Measurements from ENCODE around the gene PCDHGA8.
A peak's percentile ranks its signal among the peaks of the same experiment; 100 is the strongest.
"Not testable (repeated sequence)": the region's sequence is repeated elsewhere in the genome, so short reads cannot be mapped to it uniquely, and the experiment has no call there.

Gene PCDHGA8

DNA sequence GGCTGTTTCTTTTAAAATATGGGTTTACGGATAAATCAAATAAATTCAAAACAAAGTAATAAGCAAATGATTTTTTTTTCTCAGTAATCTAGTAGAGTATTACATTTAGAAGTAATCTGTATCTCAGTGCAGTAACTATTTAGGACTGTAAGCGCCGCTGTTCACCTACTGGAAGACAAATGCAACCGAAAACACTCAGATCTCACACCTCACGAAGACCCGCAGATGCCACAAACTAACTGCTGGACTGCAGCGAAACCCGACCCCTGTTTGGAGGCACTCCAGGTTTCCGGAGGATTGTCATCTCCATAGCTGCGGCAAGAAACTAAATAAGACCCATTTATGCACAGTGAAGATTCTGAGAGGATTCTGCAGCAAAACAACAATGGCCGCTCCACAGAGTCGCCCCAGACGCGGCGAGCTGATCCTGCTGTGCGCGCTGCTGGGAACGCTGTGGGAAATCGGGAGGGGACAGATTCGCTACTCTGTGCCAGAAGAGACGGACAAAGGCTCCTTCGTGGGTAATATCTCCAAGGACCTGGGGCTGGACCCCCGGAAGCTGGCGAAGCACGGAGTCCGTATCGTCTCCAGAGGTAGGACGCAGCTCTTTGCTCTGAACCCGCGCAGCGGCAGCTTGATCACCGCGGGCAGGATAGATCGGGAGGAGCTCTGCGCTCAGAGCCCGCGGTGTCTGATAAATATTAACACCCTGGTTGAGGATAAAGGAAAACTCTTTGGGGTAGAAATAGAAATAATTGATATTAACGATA lies at the start of gene PCDHGA8:
Gene PCDHGA8 (plus strand): TSS at position 205 of the 770 bp plus-strand sequence. CDS start 181 bp downstream, at position 386.
- H3K4me3 ChIP-seq (ENCODE audit: low read depth, low read length): no peak within 1 kb of the TSS

DNA sequence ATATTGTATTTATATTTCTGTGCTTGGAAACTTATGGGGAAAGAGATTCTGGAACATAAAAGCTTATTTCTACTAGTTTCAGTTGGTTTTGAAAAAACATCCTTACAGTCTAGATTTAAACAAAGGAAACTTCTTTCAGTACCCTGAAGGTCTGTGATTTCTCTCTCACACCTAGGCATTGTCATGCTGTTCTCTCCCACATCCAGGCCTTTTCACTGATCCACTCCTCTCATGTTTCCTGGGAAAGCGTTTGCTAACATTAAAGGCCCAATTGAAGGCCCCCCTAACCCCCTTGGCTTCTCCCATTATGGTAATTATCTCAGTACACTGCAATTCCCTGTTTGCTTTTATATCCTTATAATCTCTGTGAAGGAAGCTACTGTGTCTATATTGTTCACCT lies 49.7 kb upstream of the PCDHGA8 start:
- H3K4me3 ChIP-seq (ENCODE audit: low read depth, low read length): no peak overlapping the region

DNA sequence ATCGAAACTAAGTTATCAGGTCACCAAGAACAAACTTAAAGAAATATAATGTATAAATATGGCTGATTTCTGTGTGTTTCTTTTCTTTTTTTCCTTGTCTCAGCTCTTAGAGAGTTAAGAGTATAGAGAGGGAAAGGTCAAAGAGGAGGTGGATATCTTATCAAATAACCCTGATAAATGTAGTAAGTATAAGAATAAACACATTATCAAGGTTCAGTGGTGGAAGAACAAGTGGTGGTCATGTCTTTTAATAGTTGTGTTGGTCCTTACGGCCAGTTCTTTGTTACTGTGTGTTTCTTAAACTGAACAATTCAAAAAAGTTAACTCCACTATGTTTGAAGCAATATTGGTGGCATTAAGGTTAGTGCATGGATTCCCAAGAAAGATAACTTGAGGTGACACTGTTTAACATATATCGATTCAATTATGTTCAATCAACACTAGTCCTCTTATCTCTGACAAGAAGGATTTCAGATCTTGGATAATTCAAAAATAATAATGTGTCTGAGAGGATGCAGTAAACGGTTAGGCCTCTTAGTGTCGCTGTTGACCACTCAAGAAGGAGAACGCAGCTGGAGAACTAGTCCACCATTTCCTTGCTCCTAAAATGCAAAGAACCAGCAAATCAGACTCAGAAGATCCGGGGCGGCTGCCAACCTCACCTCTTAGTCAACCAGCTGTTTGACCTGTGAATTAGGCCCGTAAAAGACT lies 49.0 kb upstream of the PCDHGA8 start, which contains the start of gene PCDHGA3:
Gene PCDHGA3 (plus strand): TSS at position 588 of the 711 bp plus-strand sequence. CDS start 205 bp downstream, outside the sequence.
- H3K4me3 ChIP-seq (ENCODE audit: low read depth, low read length): peak within 1 kb of the TSS; percentile 34

DNA sequence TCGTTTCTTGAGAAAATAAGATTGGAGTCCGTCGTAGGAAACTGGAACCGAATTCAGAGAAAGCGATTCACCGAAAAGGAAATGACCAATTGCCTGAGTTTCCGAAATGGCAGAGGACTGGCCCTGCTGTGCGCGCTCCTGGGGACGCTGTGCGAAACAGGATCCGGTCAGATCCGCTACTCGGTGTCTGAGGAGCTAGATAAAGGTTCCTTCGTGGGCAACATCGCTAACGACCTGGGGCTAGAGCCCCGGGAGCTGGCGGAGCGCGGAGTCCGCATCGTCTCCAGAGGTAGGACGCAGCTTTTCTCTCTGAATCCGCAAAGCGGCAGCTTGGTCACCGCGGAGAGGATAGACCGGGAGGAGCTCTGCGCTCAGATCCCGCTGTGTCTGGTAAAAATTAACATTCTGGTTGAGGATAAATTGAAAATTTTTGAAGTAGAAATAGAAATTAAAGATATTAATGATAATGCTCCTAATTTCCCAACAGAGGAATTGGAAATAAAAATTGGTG lies 48.4 kb upstream of the PCDHGA8 start:
- H3K4me3 ChIP-seq (ENCODE audit: low read depth, low read length): peak overlapping the region; percentile 34

DNA sequence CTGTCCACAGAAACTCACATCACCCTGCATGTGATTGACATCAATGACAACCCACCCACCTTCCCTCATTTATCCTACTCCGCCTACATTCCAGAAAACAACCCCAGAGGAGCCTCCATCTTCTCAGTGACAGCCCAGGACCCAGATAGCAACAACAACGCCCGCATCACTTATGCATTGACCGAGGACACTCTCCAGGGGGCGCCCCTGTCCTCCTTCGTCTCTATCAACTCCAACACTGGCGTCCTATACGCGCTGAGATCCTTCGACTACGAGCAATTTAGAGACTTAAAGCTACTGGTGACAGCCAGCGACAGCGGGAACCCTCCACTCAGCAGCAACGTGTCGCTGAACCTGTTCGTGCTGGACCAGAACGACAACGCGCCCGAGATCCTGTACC lies 47.1 kb upstream of the PCDHGA8 start:
- H3K4me3 ChIP-seq (ENCODE audit: low read depth, low read length): no peak overlapping the region

DNA sequence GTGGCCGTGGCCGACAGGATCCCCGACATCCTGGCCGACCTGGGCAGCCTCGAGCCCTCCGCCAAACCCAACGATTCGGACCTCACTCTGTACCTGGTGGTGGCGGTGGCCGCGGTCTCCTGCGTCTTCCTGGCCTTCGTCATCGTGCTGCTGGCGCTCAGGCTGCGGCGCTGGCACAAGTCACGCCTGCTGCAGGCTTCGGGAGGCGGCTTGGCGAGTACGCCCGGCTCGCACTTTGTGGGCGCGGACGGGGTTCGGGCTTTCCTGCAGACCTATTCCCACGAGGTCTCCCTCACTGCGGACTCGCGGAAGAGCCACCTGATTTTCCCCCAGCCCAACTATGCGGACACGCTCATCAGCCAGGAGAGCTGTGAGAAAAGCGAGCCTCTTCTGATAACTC lies 46.4 kb upstream of the PCDHGA8 start:
- H3K4me3 ChIP-seq (ENCODE audit: low read depth, low read length): not testable (repeated sequence)

DNA sequence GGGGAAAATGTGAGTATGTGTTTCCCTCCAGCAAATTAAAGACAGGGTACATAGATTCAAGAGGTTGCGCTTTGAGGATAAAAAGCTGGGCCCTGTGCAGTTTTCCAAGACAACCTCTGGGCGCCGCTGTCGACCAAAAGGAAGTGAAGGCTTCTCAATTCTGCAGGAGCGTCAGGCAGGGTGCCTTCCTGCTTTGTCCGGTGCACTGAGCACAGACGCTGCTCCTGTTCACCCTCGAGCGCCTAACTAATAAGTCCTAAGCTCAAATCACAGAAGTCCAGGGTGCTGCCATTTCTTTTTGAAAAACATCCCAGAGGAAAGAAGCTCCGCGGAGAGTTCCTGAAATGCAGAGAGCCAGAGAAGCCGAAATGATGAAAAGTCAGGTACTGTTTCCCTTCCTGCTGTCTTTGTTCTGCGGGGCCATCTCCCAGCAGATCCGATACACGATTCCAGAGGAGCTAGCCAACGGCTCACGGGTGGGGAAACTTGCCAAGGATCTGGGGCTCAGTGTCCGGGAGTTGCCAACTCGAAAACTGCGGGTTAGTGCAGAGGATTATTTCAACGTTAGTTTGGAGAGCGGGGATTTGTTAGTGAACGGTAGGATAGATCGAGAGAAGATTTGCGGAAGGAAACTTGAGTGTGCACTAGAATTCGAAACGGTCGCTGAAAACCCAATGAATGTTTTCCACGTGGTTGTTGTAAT lies 42.4 kb upstream of the PCDHGA8 start, which contains the start of gene PCDHGB1:
Gene PCDHGB1 (plus strand): TSS at position 183 of the 703 bp plus-strand sequence. CDS start 162 bp downstream, at position 345.
- peak within 1 kb of the TSS; percentile 10 for H3K4me3 ChIP-seq (ENCODE audit: low read depth, low read length)

DNA sequence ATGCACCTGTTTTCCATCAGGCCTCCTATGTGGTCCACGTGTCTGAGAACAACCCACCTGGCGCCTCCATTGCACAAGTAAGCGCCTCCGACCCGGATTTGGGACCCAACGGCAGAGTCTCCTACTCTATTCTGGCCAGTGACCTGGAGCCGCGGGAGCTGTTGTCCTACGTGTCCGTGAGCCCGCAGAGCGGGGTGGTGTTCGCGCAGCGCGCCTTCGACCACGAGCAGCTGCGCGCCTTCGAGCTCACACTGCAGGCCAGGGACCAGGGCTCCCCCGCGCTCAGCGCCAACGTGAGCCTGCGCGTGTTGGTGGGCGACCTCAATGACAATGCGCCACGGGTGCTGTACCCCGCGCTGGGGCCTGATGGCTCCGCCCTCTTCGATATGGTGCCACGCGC lies 40.8 kb upstream of the PCDHGA8 start:
- no peak overlapping the region for H3K4me3 ChIP-seq (ENCODE audit: low read depth, low read length)

DNA sequence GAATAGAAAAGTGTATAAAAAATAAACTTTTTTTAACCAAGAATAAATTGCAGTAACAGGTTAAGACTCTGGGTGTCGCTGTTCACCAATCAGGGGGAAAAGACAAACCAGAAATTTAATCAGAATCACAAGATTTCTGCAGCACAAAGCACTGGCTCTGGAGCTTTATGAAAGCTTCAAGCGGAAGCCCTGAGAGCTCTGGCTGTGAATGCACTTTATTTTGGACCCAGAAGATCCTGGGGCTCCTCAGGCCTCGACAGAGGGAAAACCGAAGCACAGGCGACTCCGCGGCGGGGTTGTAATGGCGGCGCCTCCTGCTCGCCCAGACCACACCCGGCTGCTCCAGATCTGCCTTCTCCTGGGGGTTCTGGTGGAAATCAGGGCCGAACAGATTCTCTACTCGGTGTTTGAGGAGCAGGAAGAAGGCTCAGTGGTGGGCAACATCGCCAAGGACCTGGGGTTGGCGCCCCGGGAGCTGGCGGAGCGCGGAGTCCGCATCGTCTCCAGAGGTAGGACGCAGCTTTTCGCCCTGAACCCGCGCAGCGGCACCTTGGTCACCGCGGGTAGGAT lies 37.4 kb upstream of the PCDHGA8 start, which contains the start of gene PCDHGA4:
Gene PCDHGA4 (plus strand): TSS at position 122 of the 570 bp plus-strand sequence. CDS start 87 bp downstream, at position 209.
- H3K4me3 ChIP-seq (ENCODE audit: low read depth, low read length): no peak within 1 kb of the TSS

DNA sequence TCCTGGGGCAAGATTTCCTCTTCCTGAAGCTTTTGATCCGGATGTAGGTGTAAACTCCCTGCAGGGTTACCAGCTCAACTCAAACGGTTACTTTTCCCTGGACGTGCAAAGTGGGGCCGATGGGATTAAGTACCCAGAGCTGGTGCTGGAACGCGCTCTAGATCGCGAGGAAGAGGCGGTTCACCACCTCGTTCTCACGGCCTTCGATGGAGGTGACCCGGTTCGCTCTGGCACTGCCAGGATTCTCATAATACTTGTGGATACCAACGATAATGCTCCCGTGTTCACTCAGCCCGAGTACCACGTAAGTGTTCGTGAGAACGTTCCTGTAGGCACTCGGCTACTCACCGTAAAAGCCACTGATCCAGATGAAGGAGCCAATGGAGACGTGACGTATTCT lies 36.8 kb upstream of the PCDHGA8 start:
- H3K4me3 ChIP-seq (ENCODE audit: low read depth, low read length): no peak overlapping the region

DNA sequence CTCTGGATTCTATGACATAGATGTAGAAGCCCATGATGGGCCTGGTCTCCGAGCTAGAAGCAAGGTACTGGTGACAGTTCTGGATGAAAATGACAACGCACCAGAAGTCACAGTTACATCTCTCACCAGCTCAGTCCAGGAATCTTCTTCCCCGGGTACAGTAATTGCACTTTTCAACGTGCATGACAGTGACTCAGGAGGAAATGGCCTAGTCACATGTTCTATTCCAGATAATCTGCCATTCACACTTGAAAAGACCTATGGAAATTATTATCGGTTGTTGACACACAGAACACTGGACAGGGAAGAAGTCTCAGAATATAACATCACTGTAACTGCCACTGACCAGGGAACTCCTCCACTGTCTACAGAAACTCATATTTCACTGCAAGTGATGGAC lies 36.3 kb upstream of the PCDHGA8 start:
- H3K4me3 ChIP-seq (ENCODE audit: low read depth, low read length): no peak overlapping the region

DNA sequence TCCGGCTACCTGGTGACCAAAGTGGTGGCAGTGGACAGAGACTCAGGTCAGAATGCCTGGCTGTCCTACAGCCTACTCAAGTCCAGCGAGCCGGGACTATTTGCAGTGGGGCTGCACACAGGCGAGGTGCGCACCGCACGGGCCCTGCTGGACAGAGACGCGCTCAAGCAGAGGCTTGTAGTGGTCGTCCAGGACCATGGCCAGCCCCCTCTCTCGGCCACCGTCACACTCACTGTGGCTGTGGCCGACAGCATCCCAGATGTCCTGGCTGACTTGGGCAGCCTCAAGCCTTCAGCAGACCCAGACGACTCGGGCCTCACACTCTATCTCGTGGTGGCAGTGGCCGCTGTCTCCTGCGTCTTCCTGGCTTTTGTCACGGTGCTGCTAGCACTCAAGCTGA lies 35.5 kb upstream of the PCDHGA8 start:
- H3K4me3 ChIP-seq (ENCODE audit: low read depth, low read length): no peak overlapping the region

DNA sequence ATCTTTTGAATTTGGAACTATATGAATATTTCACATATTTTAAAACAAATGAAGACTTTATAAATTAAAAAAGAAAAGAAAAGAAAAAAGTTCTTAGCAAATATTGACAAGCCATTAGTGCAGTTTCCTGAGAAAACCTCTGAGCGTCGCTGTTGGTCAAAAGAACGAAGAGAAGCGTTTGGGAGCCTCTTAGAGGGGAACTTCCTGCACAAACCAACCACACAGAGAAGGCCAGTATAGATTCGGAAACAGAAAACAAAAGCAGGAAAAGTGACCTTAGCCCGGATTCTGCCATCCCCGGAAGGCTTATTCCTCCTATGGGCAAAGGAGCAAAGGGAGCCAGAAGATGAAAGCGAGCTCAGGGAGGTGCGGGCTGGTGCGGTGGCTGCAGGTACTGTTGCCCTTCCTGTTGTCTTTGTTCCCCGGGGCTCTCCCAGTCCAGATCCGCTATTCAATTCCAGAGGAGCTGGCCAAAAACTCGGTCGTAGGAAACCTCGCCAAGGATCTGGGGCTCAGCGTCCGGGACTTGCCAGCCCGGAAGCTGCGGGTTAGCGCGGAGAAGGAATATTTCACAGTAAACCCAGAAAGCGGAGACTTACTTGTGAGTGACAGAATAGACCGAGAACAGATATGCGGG lies 32.5 kb upstream of the PCDHGA8 start, which contains the start of gene PCDHGB2:
Gene PCDHGB2 (plus strand): TSS at position 205 of the 637 bp plus-strand sequence. CDS start 142 bp downstream, at position 347.
- no peak within 1 kb of the TSS for H3K4me3 ChIP-seq (ENCODE audit: low read depth, low read length)

DNA sequence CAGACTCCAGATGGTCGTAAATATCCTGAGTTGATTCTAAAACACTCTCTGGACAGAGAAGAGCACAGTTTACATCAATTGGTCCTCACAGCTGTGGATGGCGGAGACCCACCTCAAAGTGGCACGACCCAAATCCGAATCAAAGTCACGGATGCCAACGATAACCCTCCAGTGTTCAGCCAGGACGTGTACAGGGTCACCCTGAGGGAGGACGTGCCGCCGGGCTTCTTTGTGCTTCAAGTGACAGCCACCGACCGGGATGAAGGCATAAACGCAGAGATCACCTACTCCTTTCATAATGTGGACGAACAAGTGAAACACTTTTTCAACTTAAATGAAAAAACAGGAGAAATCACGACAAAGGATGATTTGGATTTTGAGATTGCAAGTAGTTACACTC lies 31.7 kb upstream of the PCDHGA8 start:
- no peak overlapping the region for H3K4me3 ChIP-seq (ENCODE audit: low read depth, low read length)

DNA sequence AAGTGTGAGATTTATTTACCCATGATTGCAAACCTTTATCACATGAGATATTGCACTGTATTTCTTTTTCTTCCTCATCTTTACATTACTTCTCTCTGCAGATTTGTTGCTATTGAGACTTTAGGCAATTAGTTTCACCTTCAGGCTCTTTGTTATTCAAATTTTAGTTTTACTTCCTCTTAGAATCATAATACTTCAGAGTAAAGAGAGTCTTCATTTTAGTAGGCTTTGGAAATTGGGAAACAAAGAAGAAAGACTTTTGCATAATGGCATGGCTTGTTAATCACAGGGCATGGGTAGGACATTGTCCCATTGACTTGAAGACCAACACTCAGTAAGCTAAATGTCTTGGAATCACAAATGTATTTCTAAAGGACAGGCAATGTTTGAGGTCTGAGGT lies 29.7 kb upstream of the PCDHGA8 start:
- no peak overlapping the region for H3K4me3 ChIP-seq (ENCODE audit: low read depth, low read length)

DNA sequence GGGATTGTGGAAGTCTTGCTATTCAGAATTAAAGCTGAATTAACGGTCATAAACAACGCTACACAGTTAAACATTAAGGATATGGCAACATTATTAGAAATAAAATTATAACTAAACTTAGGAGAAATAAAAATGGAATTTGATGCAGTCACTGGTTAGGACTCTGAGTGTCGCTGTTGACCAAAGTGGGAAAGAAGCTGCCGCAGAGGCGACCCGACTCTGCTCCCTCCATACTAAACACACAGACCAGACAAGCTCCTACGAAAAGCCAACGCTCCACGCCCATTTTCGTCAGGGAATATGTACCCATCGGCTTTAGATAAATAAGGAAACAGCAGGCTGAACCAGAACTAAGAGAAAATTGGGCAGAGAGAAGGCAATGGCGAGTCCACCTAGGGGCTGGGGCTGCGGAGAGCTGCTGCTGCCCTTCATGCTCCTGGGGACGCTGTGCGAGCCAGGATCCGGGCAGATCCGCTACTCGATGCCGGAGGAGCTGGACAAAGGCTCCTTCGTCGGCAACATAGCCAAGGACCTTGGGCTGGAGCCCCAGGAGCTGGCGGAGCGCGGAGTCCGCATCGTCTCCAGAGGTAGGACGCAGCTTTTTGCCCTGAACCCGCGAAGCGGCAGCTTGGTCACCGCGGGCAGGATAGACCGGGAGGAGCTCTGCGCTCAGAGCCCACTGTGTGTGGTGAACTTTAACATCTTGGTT lies 28.3 kb upstream of the PCDHGA8 start, which contains the start of gene PCDHGA5:
Gene PCDHGA5 (plus strand): TSS at position 211 of the 709 bp plus-strand sequence. CDS start 169 bp downstream, at position 380.
- no peak within 1 kb of the TSS for H3K4me3 ChIP-seq (ENCODE audit: low read depth, low read length)

DNA sequence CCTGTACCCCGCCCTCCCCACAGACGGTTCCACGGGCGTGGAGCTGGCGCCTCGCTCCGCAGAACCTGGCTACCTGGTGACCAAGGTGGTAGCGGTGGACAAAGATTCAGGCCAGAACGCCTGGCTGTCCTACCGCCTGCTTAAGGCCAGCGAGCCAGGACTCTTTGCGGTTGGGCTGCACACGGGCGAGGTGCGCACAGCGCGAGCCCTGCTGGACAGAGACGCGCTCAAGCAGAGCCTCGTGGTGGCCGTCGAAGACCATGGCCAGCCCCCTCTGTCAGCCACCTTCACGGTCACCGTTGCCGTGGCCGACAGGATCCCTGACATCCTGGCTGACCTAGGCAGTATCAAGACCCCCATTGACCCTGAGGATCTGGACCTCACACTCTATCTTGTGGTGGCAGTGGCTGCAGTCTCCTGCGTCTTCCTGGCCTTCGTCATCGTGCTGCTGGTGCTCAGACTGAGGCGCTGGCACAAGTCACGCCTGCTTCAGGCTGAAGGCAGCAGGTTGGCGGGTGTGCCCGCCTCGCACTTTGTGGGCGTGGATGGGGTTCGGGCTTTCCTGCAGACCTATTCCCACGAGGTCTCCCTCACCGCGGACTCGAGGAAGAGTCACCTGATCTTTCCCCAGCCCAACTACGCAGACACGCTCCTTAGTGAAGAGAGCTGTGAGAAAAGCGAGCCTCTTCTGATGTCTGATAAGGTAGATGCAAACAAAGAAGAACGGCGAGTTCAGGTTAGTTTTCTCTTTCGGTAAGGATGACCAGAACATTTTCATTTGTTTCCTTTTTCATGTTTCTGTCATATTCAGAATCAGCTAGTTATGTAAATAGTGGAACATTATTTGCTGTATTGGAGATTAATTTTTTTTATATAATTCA lies 26.2 kb upstream of the PCDHGA8 start:
- no peak overlapping the region for H3K4me3 ChIP-seq (ENCODE audit: low read depth, low read length)
